ENCODE results near the gene ATP6V0E2.

Gene ATP6V0E2

GRCh38 chr7:149838992-149839408 lies 34.8 kb upstream of the ATP6V0E2 start:
- no peak for DNase-seq

GRCh38 chr7:149839933-149840332 lies 33.8 kb upstream of the ATP6V0E2 start:
- no peak for DNase-seq

- DNase-seq: no peak
Observed at GRCh38 chr7:149843566-149843965, 30.2 kb upstream of the ATP6V0E2 start.

GRCh38 chr7:149844445-149844844 lies 29.3 kb upstream of the ATP6V0E2 start:
- no peak for DNase-seq

GRCh38 chr7:149845257-149845980 lies 28.4 kb upstream of the ATP6V0E2 start:
- DNase-seq: no peak

GRCh38 chr7:149846021-149846420 lies 27.7 kb upstream of the ATP6V0E2 start:
- DNase-seq: no peak

GRCh38 chr7:149846436-149847046 lies 27.2 kb upstream of the ATP6V0E2 start:
- DNase-seq: no peak

- no peak for DNase-seq
Observed at GRCh38 chr7:149849174-149849573, 24.6 kb upstream of the ATP6V0E2 start.

GRCh38 chr7:149850007-149850594 lies 23.7 kb upstream of the ATP6V0E2 start:
- DNase-seq: no peak

GRCh38 chr7:149850716-149851115 lies 23.1 kb upstream of the ATP6V0E2 start:
- no peak for DNase-seq

- no peak for DNase-seq
Observed at GRCh38 chr7:149851449-149851848, 22.3 kb upstream of the ATP6V0E2 start.

GRCh38 chr7:149853157-149853556 lies 20.6 kb upstream of the ATP6V0E2 start:
- DNase-seq: no peak

GRCh38 chr7:149854611-149855360 lies 19.0 kb upstream of the ATP6V0E2 start:
- DNase-seq: no peak

- no peak for DNase-seq
Observed at GRCh38 chr7:149855361-149856305, 18.1 kb upstream of the ATP6V0E2 start.

- no peak for DNase-seq
Observed at GRCh38 chr7:149856583-149856982, 17.2 kb upstream of the ATP6V0E2 start.

- no peak for DNase-seq
Observed at GRCh38 chr7:149859369-149859768, 14.4 kb upstream of the ATP6V0E2 start.

- DNase-seq: no peak
Observed at GRCh38 chr7:149859876-149860275, 13.9 kb upstream of the ATP6V0E2 start.

GRCh38 chr7:149860821-149861727 lies 12.7 kb upstream of the ATP6V0E2 start:
- no peak for DNase-seq

GRCh38 chr7:149861728-149862045 lies 12.1 kb upstream of the ATP6V0E2 start:
- no peak for DNase-seq

- DNase-seq: no peak
Observed at GRCh38 chr7:149862156-149862555, 11.6 kb upstream of the ATP6V0E2 start.

- no peak for DNase-seq
Observed at GRCh38 chr7:149863500-149863899, 10.3 kb upstream of the ATP6V0E2 start.
